ENCODE results near the gene DNAH1. TPM values are rescaled to one million over a fixed set of nuclear protein-coding genes. Genes with fewer than 3 reads are reported as not detected.

Gene DNAH1
- total RNA-seq, 1 donor from 2014 or later, result 0.80 TPM

- H3K36me3 ChIP-seq, result no peaks in the 10 kb centered on the region
- H3K4me3 Mint-ChIP-seq, result no peak overlapping the region
- peak overlapping the region; percentile 72 for H3K27ac Mint-ChIP-seq
Observed at GRCh38 chr3:52442409-52443267, 126.5 kb downstream of the DNAH1 start.

GRCh38 chr3:52443268-52443610 is 127.1 kb downstream of the DNAH1 start:
- H3K9me3 Mint-ChIP-seq, result no peaks in the 10 kb centered on the region
- Histone ChIP-seq H2AFZ (replicated peaks) (no peak overlapping the region), H3K4me3 (no peak overlapping the region), H3K79me2 (ENCODE audit: low read depth) (no peaks in the 10 kb centered on the region), H3K27me3 (no peaks in the 10 kb centered on the region), H4K20me1 (ENCODE audit: low read depth) (no peaks in the 10 kb centered on the region), H3K9me3 (ENCODE audit: low read depth) (no peaks in the 10 kb centered on the region), H3K4me2 (no peak overlapping the region), H3K4me1 (no peaks in the 10 kb centered on the region), H3K9ac (no peak overlapping the region), H3K36me3 (no peaks in the 10 kb centered on the region), H3K27ac (no peak overlapping the region), H3F3A (ENCODE audit: low read depth) (no peaks in the 10 kb centered on the region)
- no peaks in the 10 kb centered on the region for H3K36me3 Mint-ChIP-seq
- TF ChIP-seq CTCF (IDR thresholded peaks at IDR 0.05) (no peak), EZH2phosphoT487 (IDR thresholded peaks at IDR 0.05) (no peak), EZH2 (IDR thresholded peaks at IDR 0.05) (no peak)
- H3K4me3 Mint-ChIP-seq, result peak overlapping the region; percentile 38
- no peak overlapping the region for H3K27ac Mint-ChIP-seq
- H3K4me1 Mint-ChIP-seq, result peaks cover 4% of the 10 kb centered on the region
- peaks cover 8% of the 10 kb centered on the region for H3K27me3 Mint-ChIP-seq (ENCODE audit: insufficient read depth, low read depth)
- DNase-seq (ENCODE audit: low spot score), result no peak

More at GRCh38 chr3:52442409-52443267, 126.5 kb downstream of the DNAH1 start:
- H3K9me3 ChIP-seq (ENCODE audit: low read depth), result no peaks in the 10 kb centered on the region
- no peak overlapping the region for H3K27ac ChIP-seq
- no peaks in the 10 kb centered on the region for H3K4me1 ChIP-seq
- H3K4me1 Mint-ChIP-seq, result peaks cover 4% of the 10 kb centered on the region
- H3F3A ChIP-seq (ENCODE audit: low read depth), result no peaks in the 10 kb centered on the region
- H3K79me2 ChIP-seq (ENCODE audit: low read depth), result no peaks in the 10 kb centered on the region
- H3K27me3 ChIP-seq, result no peaks in the 10 kb centered on the region
- H3K4me2 ChIP-seq, result no peak overlapping the region
- no peak overlapping the region for H2AFZ ChIP-seq (replicated peaks)
- no peak overlapping the region for H3K9ac ChIP-seq
- H3K27me3 Mint-ChIP-seq (ENCODE audit: insufficient read depth, low read depth), result peaks cover 8% of the 10 kb centered on the region
- no peaks in the 10 kb centered on the region for H3K9me3 Mint-ChIP-seq
- H3K4me3 ChIP-seq, result no peak overlapping the region
- H4K20me1 ChIP-seq (ENCODE audit: low read depth), result no peaks in the 10 kb centered on the region
- no peaks in the 10 kb centered on the region for H3K36me3 Mint-ChIP-seq
- TF ChIP-seq CTCF (IDR thresholded peaks at IDR 0.05) (no peak), EZH2phosphoT487 (IDR thresholded peaks at IDR 0.05) (no peak), EZH2 (IDR thresholded peaks at IDR 0.05) (no peak)
- DNase-seq (ENCODE audit: low spot score), result no peak

- Histone ChIP-seq H3K4me1 (no peaks in the 10 kb centered on the region), H3K4me2 (peak overlapping the region; percentile 65), H2AFZ (replicated peaks) (no peak overlapping the region), H3F3A (ENCODE audit: low read depth) (no peaks in the 10 kb centered on the region), H4K20me1 (ENCODE audit: low read depth) (no peaks in the 10 kb centered on the region), H3K9ac (no peak overlapping the region), H3K27ac (no peak overlapping the region), H3K36me3 (no peaks in the 10 kb centered on the region), H3K9me3 (ENCODE audit: low read depth) (no peaks in the 10 kb centered on the region), H3K79me2 (ENCODE audit: low read depth) (no peaks in the 10 kb centered on the region), H3K27me3 (no peaks in the 10 kb centered on the region), H3K4me3 (peak overlapping the region; percentile 32)
- peaks cover 9% of the 10 kb centered on the region for H3K27me3 Mint-ChIP-seq (ENCODE audit: insufficient read depth, low read depth)
- no peaks in the 10 kb centered on the region for H3K36me3 Mint-ChIP-seq
- H3K27ac Mint-ChIP-seq, result peak overlapping the region; percentile 31
- no peak for TF ChIP-seq EZH2 (IDR thresholded peaks at IDR 0.05)
- no peak for TF ChIP-seq EZH2phosphoT487 (IDR thresholded peaks at IDR 0.05)
- no peak for TF ChIP-seq CTCF (IDR thresholded peaks at IDR 0.05)
- H3K4me1 Mint-ChIP-seq, result peaks cover 4% of the 10 kb centered on the region
- DNase-seq (ENCODE audit: low spot score), result no peak
- H3K9me3 Mint-ChIP-seq, result no peaks in the 10 kb centered on the region
- H3K4me3 Mint-ChIP-seq, result no peak overlapping the region
Observed at GRCh38 chr3:52443791-52444687, 127.9 kb downstream of the DNAH1 start.

All from neural progenitor cell (in vitro differentiated cells).